Ecto neural progenitor cell (in vitro differentiated cells): ENCODE data around the gene MAP1LC3B2.

Source experiments
- DNase-seq: peaks from one replicate; pipeline ENCODE4 v3.0.0-alpha.2; 2018; ENCODE audit warnings: low spot score

The MAP1LC3B2 gene

GRCh38 chr12:116595672-116596071 lies 36.5 kb downstream of the MAP1LC3B2 start:
- no peak for DNase-seq

GRCh38 chr12:116597886-116598285 lies 38.7 kb downstream of the MAP1LC3B2 start:
- no peak for DNase-seq

DNA sequence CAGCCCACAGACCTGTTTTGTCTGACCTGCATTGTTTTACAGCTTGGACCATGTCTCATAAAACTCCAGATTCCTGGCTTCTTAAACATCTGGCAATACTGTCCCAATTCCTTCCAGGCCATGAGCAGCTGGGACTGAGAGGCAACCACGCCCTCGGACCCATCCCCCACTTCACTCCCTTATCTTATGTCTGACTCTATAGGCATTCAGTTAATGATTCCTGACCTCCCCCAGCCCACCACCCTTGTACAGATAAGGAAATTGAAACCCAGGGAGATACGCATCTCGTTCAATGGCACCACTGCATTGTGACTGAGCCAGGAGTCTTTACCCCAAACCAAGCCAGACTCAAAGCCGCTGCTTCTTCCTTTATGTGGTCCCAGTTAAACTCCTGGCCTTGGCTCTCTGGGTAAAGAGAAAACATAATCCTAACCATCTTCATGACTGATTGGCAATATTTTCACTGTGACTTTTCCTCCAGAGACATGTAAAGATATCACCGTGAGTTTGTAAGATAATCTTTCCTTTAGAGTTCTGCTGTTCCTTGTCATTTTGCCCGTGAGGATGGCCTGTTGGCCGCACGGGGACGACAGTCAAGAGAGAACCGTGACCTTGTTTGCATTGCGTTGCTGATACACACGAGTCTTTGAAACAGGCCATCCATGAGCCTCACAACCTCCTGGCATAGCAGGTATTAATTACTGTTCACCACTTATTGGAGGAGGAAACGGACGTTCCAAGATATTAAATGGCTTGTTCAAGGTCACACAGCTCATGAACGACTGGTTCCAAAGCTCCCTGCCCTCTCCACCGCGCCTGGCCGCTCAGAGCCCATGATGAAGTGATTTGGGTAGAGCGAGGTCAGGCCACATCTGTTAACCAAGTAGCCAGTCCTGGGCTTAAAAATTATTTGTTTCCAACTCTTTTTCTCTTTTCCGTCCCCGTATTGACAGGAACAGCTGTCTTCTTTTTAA lies 39.4 kb downstream of the MAP1LC3B2 start:
- DNase-seq: no peak

DNA sequence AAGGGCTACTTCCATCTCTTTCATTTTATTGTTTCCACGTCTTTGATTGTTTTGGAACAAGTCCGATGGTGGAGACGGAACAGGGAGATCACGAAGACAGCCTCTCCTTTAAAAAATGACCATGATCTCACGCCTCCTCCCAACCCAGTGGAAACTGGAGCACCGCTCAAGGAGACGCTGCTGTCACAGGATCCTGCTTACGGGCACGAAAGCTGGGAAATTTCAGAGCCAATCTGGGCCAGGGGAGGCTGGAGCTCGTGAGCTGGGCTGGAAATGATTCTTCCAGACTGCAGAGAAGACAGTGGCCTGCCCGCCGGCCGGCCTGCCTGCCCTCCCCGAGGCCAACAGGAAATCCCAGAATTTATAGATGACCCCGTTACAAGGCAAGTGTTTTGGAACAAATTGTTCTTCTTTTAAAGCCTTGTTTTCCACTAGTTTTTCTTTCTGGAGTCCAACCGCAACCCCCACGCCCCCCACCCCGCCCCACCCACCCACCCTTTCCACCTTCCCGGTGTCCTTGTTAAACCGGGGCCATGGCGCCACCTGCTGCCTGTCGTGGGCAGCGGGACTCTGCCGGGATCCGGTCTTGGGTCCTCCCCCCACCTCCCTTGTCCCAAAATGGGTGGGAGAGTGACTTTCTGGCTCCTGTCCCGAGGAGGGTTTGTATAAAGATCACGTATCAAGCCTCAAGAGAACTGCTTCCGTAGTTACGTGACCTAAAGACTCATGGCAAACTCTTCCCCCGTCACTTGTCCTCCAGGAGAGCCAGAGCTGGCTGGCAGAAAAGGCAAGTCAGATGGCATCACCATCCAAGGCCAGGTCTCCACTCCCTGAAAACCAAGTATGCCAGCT lies 40.3 kb downstream of the MAP1LC3B2 start:
- DNase-seq: peak; percentile 92

- no peak for DNase-seq
Measured at GRCh38 chr12:116600959-116601918, 42.1 kb downstream of the MAP1LC3B2 start.

GRCh38 chr12:116601933-116602810 lies 43.0 kb downstream of the MAP1LC3B2 start:
- DNase-seq: no peak

DNA sequence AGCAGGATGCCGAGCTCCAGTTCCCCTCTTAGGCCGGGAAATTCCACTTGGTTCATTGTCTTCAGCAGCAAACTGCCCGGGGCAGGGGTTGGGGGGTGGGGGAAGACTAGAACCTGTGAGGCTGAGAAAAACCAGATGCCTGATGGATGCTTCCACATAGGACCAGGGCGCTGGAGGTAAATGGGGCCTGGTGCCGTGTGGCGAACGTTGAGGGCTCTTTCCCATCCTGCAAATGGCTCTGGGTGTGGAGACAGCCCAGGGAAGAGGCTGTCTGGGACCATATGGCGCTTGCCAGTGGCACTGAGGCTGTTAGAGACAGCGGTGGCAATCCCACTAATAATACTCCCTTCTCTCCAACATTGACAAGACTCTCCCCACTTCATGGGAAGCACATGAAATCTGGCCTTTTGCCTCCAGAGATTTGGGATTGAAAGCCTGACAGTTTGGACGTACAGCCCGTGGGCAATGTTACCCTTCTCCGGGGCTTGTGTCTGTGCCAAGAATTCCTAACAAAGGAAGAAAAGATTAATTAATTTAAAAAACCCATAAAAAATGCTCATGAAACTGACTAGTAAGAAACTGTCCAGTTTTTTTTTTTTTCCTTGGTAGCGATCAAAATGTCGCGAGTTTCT lies 44.5 kb downstream of the MAP1LC3B2 start:
- no peak for DNase-seq

DNA sequence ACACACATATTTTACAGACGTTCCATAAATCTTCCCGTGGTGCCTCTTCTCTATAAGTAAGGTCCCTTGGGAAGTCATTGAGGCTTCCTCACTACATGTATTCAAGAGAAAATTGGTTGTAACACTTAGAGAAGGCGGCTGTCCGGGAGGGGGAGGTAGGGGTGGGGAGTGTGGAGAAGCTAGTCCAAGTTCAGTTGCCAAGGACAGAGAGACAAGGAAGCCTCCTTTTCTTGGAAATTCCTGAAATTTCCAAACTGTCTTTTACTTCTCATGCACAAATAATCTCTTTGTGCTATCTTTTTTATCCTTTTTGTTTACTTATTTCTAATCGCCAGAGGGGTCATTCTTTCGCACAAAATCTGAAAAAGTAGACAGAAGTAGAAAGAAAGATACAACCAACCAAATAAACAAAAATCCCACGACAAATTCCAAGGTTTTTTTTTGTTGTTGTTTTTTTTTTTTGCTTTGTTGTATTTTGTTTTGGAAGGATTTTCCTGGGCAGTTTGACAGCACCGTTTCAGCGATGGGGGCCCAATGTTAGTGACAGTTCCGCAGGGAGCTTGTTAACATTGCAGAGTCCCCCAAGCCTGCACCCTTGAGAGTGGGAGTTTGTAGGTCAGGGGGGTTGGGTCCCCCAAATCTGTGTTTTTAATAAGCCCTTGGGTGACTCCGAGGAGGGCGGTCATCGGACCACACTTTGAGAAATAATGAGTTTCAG lies 45.2 kb downstream of the MAP1LC3B2 start:
- DNase-seq: no peak

DNA sequence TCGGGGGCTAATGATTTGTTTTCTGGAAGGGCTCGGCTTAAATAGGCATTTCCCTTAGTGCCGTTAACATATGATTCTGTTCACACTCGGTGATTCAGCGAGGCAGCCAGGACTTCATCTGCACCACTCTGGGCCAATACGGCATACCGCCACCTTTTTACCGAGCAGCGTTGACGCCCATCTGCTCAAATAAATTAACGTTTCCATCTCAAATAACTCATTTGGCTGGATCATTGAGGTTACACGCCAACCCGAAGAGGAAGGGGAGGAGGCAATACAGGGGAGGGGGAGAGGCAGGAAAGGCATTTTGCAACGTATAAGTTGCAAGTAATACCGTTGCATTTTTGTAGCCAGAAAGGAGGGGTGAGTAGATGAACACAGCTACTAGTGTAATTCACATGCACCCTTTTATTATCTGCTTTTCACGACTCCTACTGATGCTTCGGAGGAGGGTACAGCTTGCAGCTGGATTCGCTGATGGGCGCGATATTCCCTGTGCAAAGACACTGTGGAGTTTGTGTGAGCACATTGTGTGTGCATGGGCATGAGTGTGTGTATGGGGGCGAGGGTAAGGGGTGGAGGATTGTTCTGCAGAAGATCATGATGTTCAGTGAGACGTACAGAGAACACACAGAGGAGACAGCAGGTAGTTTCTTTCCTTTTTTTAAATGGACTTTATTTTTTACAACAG lies 45.9 kb downstream of the MAP1LC3B2 start:
- DNase-seq: no peak

DNA sequence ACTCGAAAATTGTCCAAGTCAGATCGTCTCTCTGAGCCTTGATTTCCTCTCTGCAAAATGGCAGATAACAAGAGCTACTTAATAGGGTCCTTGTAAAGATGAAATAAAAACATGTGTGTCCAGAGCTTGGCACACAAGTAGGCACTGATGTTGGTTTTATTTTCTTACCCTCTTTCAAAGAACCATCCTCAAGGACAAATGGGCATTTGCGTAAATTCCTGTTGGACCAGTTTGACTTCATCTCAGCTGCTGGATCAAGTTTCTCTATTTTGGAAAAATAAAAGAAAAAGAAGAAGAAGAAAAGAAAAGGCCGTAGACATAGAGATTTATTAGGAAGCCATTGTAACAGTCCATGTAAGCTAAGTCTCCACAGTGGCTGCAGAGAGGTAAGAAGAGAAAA lies 47.2 kb downstream of the MAP1LC3B2 start:
- DNase-seq: no peak

GRCh38 chr12:116607039-116607438 lies 47.9 kb downstream of the MAP1LC3B2 start:
- no peak for DNase-seq

- no peak for DNase-seq
Measured at GRCh38 chr12:116609319-116610114, 50.3 kb downstream of the MAP1LC3B2 start.

- DNase-seq: no peak
Measured at GRCh38 chr12:116610971-116611541, 51.9 kb downstream of the MAP1LC3B2 start.

DNA sequence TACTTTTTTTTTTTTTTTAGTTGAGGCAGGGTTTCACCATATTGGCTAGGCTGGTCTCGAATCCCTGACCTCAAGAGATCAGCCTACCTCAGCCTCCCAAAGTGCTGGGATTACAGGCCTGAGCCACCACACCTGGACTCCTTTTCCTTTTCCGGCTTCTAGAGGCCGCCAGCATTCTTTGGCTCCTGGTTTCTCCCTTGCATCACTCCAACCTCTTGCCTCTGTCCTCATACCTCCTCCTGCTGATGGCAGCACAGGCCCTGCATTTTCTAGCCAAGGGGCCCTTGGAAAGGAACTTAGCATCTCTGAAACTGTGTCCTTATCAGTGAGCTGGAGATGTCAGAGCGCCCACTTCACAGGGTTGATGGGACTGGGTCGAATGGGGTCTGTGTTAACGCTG lies 53.3 kb downstream of the MAP1LC3B2 start:
- no peak for DNase-seq

- no peak for DNase-seq
Measured at GRCh38 chr12:116613256-116613655, 54.1 kb downstream of the MAP1LC3B2 start.

DNA sequence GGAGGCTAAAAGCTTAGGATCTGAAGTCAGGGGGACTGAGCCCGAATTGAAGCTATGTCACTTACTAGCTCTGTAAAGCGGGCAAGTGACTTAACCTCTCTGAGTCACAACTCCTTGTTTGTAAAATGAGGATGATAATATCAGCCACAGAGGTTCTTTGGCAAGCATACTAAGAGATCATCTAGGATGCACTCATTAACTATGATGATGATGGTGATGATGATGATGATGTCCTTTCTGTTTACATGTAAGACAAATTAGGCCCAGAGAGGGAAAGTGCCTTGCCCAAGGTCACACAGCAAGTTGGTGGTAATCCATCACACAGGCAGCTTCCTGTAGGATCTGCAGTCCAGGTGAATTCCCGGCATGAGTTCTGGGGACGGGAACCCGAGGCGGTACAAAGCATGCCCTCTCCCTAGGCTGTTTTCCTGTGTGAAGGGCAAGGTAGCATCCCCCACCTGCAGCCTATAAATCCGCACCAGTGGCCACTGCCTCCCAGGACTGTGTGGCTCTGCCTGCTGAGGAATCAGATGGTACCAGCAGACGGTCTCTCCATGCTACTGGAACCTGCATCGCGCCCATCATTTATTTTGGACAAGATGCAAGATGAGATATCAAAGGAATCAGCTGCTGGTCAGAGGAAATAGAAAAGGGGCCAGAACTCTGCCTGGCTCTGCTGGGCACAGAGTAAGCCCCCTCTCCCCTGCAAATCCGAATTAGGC lies 55.2 kb downstream of the MAP1LC3B2 start:
- DNase-seq: no peak
